SU-DHL-6 (cell line): ENCODE data around the gene TBC1D1.

ENCODE experiments used
- H2AFZ ChIP-seq: fragments of 200-600 bp; sonication (generic); 2 replicates; pipeline ENCODE4 v1.6.1; 2014; ENCODE audit warnings: low read depth, mild to moderate bottlenecking, moderate library complexity, mixed read lengths, antibody characterized with exemption, low read length; ENCODE audit not compliant: severe bottlenecking
- H3F3A ChIP-seq: fragments of 200-600 bp; shearing (Covaris generic); 2 replicates; pipeline ENCODE4 v1.6.0; 2016; ENCODE audit warnings: antibody characterized with exemption, mild to moderate bottlenecking; ENCODE audit not compliant: insufficient read depth
- H3K27ac ChIP-seq: fragments of 200-600 bp; sonication (generic); 2 replicates; pipeline ENCODE4 v1.5.1; 2016; ENCODE audit warnings: low read depth, mild to moderate bottlenecking, low read length, moderate library complexity, mixed read lengths
- H3K27me3 ChIP-seq: fragments of 200-600 bp; sonication (generic), shearing (Covaris generic); 2 replicates; pipeline ENCODE4 v1.6.0; 2014; ENCODE audit warnings: mild to moderate bottlenecking, low read length
- H3K36me3 ChIP-seq: fragments of 200-600 bp; sonication (generic); 2 replicates; pipeline ENCODE4 v1.6.1; 2014; ENCODE audit warnings: mild to moderate bottlenecking, low read length, mixed read lengths
- H3K4me2 ChIP-seq: fragments of 300-600, 200-600 bp; shearing (Covaris generic), sonication (generic); 2 replicates; pipeline ENCODE4 v1.6.0; 2014; ENCODE audit warnings: low read length, low read depth, mild to moderate bottlenecking; ENCODE audit not compliant: poor library complexity, severe bottlenecking
- H3K4me3 ChIP-seq: fragments of 200-600 bp; sonication (generic); 2 replicates; pipeline ENCODE4 v1.5.1; 2014; ENCODE audit warnings: antibody characterized with exemption, low read length, mild to moderate bottlenecking, mixed read lengths; ENCODE audit not compliant: insufficient read depth, poor library complexity, severe bottlenecking
- H3K79me2 ChIP-seq: fragments of 200-600 bp; sonication (generic); 2 replicates; pipeline ENCODE4 v1.6.1; 2014; ENCODE audit warnings: mild to moderate bottlenecking, low read length, moderate library complexity; ENCODE audit not compliant: insufficient read depth
- H3K9ac ChIP-seq: fragments of 200-600 bp; sonication (generic); 2 replicates; pipeline ENCODE4 v1.7.0; 2014; ENCODE audit warnings: mild to moderate bottlenecking, low read length
- H3K9me2 ChIP-seq: fragments of 200-600 bp; sonication (generic); replicated peaks from 2 replicates; pipeline ENCODE4 v1.6.1; 2014; ENCODE audit warnings: low read length; ENCODE audit not compliant: insufficient read depth
- H3K9me3 ChIP-seq: fragments of 200-600 bp; sonication (generic); 2 replicates; pipeline ENCODE4 v1.6.1; 2014; ENCODE audit warnings: low read length, mixed read lengths; ENCODE audit not compliant: insufficient read depth
- H4K20me1 ChIP-seq: fragments of 200-600 bp; sonication (generic); 2 replicates; pipeline ENCODE4 v1.6.1; 2014; ENCODE audit warnings: low read depth, mild to moderate bottlenecking, antibody characterized with exemption, low read length, moderate library complexity, mixed read lengths
- CTCF ChIP-seq: fragments of 200-600 bp; sonication (generic); IDR thresholded peaks from one replicate; pipeline ENCODE4 v1.5.1; 2017; ENCODE audit warnings: antibody characterized with exemption, mild to moderate bottlenecking, low read length, moderate library complexity; ENCODE audit not compliant: insufficient read depth, poor library complexity, severe bottlenecking
- EZH2phosphoT487 ChIP-seq: fragments of 200-600 bp; sonication (generic), shearing (Covaris generic); conservative IDR thresholded peaks from 2 replicates; pipeline ENCODE4 v1.6.1; 2018; ENCODE audit warnings: mild to moderate bottlenecking, antibody characterized with exemption, low read length, moderate library complexity, mixed read lengths

The TBC1D1 gene

GRCh38 chr4:38082021-38082420, 191.1 kb downstream of the TBC1D1 start:
- no peak overlapping the region for H3K9ac ChIP-seq
- H3K27ac ChIP-seq = no peak overlapping the region
- no peaks in the 10 kb centered on the region for H3K79me2 ChIP-seq
- H3K36me3 ChIP-seq = no peaks in the 10 kb centered on the region
- H2AFZ ChIP-seq = no peak overlapping the region
- no peaks in the 10 kb centered on the region for H3K9me3 ChIP-seq
- no peak overlapping the region for H3K4me2 ChIP-seq
- H3K4me3 ChIP-seq = no peak overlapping the region
- no peaks in the 10 kb centered on the region for H4K20me1 ChIP-seq
- no peaks in the 10 kb centered on the region for H3F3A ChIP-seq
- no peaks in the 10 kb centered on the region for H3K27me3 ChIP-seq
- TF ChIP-seq EZH2phosphoT487 (no peak), CTCF (no peak)
- H3K9me2 ChIP-seq = no peaks in the 10 kb centered on the region

- no peaks in the 10 kb centered on the region for H3K9me2 ChIP-seq
- H3K27ac ChIP-seq = no peak overlapping the region
- no peaks in the 10 kb centered on the region for H4K20me1 ChIP-seq
- no peak overlapping the region for H2AFZ ChIP-seq
- no peaks in the 10 kb centered on the region for H3K79me2 ChIP-seq
- no peaks in the 10 kb centered on the region for H3K27me3 ChIP-seq
- no peak for TF ChIP-seq EZH2phosphoT487
- TF ChIP-seq CTCF = no peak
- H3K9me3 ChIP-seq = no peaks in the 10 kb centered on the region
- H3K36me3 ChIP-seq = no peaks in the 10 kb centered on the region
- no peak overlapping the region for H3K9ac ChIP-seq
- no peak overlapping the region for H3K4me3 ChIP-seq
- H3K4me2 ChIP-seq = no peak overlapping the region
- no peaks in the 10 kb centered on the region for H3F3A ChIP-seq
Observed at GRCh38 chr4:38082424-38083385, 191.8 kb downstream of the TBC1D1 start.

GRCh38 chr4:38084877-38085711, 194.2 kb downstream of the TBC1D1 start:
- Histone ChIP-seq H3K4me3 (no peak overlapping the region), H3K27ac (no peak overlapping the region)

More at GRCh38 chr4:38084877-38085711, 194.2 kb downstream of the TBC1D1 start:
- Histone ChIP-seq H3K27me3 (no peaks in the 10 kb centered on the region), H3K4me2 (no peak overlapping the region), H3K9ac (no peak overlapping the region), H3K79me2 (no peaks in the 10 kb centered on the region), H2AFZ (no peak overlapping the region), H3K9me3 (no peaks in the 10 kb centered on the region), H3K9me2 (no peaks in the 10 kb centered on the region), H4K20me1 (no peaks in the 10 kb centered on the region), H3F3A (no peaks in the 10 kb centered on the region), H3K36me3 (peaks cover 3% of the 10 kb centered on the region; the same call in 1 of the 2 replicates)
- TF ChIP-seq CTCF (no peak), EZH2phosphoT487 (no peak)
